ENCODE data around the gene AKR1C3. TPM values are rescaled to one million over a fixed set of nuclear protein-coding genes. Genes with fewer than 3 reads are reported as not detected.

AKR1C3 gene
- total RNA-seq, 1 experiment from 2014 or later = 22.0 TPM

GRCh38 chr10:5147981-5148677, 53.9 kb downstream of the AKR1C3 start:
- peaks cover 11% of the 10 kb centered on the region for H3K4me1 Mint-ChIP-seq (ENCODE audit: insufficient read depth, unreplicated experiment)
- H3K27ac Mint-ChIP-seq (ENCODE audit: low read depth, unreplicated experiment) = peak overlapping the region; percentile 0
- no peaks in the 10 kb centered on the region for H3K9me3 Mint-ChIP-seq (ENCODE audit: unreplicated experiment)
- no peaks in the 10 kb centered on the region for H3K36me3 Mint-ChIP-seq (ENCODE audit: insufficient read depth, unreplicated experiment)
- ChIA-PET POLR2A (interaction anchor here (0.7 kb wide), 1 partner anchor 186 kb away, joined by 3 read pairs; no protein-coding TSS in a partner anchor), CTCF (interaction anchor here (0.6 to 0.7 kb wide), 2 partner anchors 156 to 1020 kb away, joined by 3 to 6 read pairs; no protein-coding TSS in a partner anchor)
- H3K4me3 Mint-ChIP-seq (ENCODE audit: unreplicated experiment) = no peak overlapping the region
- no peaks in the 10 kb centered on the region for H3K27me3 Mint-ChIP-seq (ENCODE audit: insufficient read depth, unreplicated experiment)
- no TSS peak for BruUV-seq (replicated peaks)
- intact Hi-C loops (cut with micrococcal nuclease) = no loop called here
- TF ChIP-seq CTCF (IDR thresholded peaks at IDR 0.05; ENCODE audit: unreplicated experiment) = no peak
- DNase-seq (ENCODE audit: unreplicated experiment) = no peak

GRCh38 chr10:5148678-5149032, 54.4 kb downstream of the AKR1C3 start:
- CTCF ChIA-PET = interaction anchor here (0.6 kb wide), 1 partner anchor 155 kb away, joined by 3 read pairs; no protein-coding TSS in a partner anchor
- Mint-ChIP-seq H3K36me3 (ENCODE audit: insufficient read depth, unreplicated experiment) (no peaks in the 10 kb centered on the region), H3K27ac (ENCODE audit: low read depth, unreplicated experiment) (peak overlapping the region; percentile 0), H3K27me3 (ENCODE audit: insufficient read depth, unreplicated experiment) (no peaks in the 10 kb centered on the region), H3K4me1 (ENCODE audit: insufficient read depth, unreplicated experiment) (peaks cover 11% of the 10 kb centered on the region), H3K9me3 (ENCODE audit: unreplicated experiment) (no peaks in the 10 kb centered on the region), H3K4me3 (ENCODE audit: unreplicated experiment) (no peak overlapping the region)
- DNase-seq (ENCODE audit: unreplicated experiment) = no peak
- POLR2A ChIA-PET = interaction anchor here (0.7 kb wide), 1 partner anchor 185 kb away, joined by 3 read pairs; no protein-coding TSS in a partner anchor
- intact Hi-C loops (cut with micrococcal nuclease) = no loop called here
- TF ChIP-seq CTCF (IDR thresholded peaks at IDR 0.05; ENCODE audit: unreplicated experiment) = no peak
- BruUV-seq (replicated peaks) = no TSS peak

GRCh38 chr10:5151076-5151475, 56.9 kb downstream of the AKR1C3 start:
- ChIA-PET POLR2A (interaction anchor here (0.7 kb wide), 1 partner anchor 663 kb away, joined by 3 read pairs; no protein-coding TSS in a partner anchor), CTCF (interaction anchor here (0.7 to 0.9 kb wide), 3 partner anchors 10 to 1859 kb away, joined by 3 read pairs; no protein-coding TSS in a partner anchor)
- Mint-ChIP-seq H3K4me3 (ENCODE audit: unreplicated experiment) (no peak overlapping the region), H3K9me3 (ENCODE audit: unreplicated experiment) (no peaks in the 10 kb centered on the region), H3K4me1 (ENCODE audit: insufficient read depth, unreplicated experiment) (peaks cover 11% of the 10 kb centered on the region), H3K27me3 (ENCODE audit: insufficient read depth, unreplicated experiment) (no peaks in the 10 kb centered on the region), H3K36me3 (ENCODE audit: insufficient read depth, unreplicated experiment) (no peaks in the 10 kb centered on the region), H3K27ac (ENCODE audit: low read depth, unreplicated experiment) (no peak overlapping the region)
- BruUV-seq (replicated peaks) = no TSS peak
- DNase-seq (ENCODE audit: unreplicated experiment) = peak; percentile 2
- intact Hi-C loops (cut with micrococcal nuclease) = no loop called here
- no peak for TF ChIP-seq CTCF (IDR thresholded peaks at IDR 0.05; ENCODE audit: unreplicated experiment)

- Mint-ChIP-seq H3K4me1 (ENCODE audit: insufficient read depth, unreplicated experiment) (peaks cover 7% of the 10 kb centered on the region), H3K27ac (ENCODE audit: low read depth, unreplicated experiment) (no peak overlapping the region), H3K9me3 (ENCODE audit: unreplicated experiment) (peaks cover 1% of the 10 kb centered on the region), H3K27me3 (ENCODE audit: insufficient read depth, unreplicated experiment) (no peaks in the 10 kb centered on the region), H3K36me3 (ENCODE audit: insufficient read depth, unreplicated experiment) (no peaks in the 10 kb centered on the region), H3K4me3 (ENCODE audit: unreplicated experiment) (no peak overlapping the region)
- no TSS peak for BruUV-seq (replicated peaks)
- intact Hi-C loops (cut with micrococcal nuclease) = no loop called here
- POLR2A ChIA-PET = no interaction called here
- DNase-seq (ENCODE audit: unreplicated experiment) = no peak
- CTCF ChIA-PET = no interaction called here
- no peak for TF ChIP-seq CTCF (IDR thresholded peaks at IDR 0.05; ENCODE audit: unreplicated experiment)
Measured at GRCh38 chr10:5155951-5156350, 61.7 kb downstream of the AKR1C3 start.

Other genes with a start within 250 kb of the AKR1C3 start
- 4.3 and 6.2 TPM in 2 replicates for gene AKR1C1, start 131.0 kb upstream of the AKR1C3 start, total RNA-seq (2022)
- 19.7 and 21.1 TPM in 2 replicates for gene AKR1C2, start 90.6 kb upstream of the AKR1C3 start, total RNA-seq (2022)
- 0.27 TPM in 1 of 2 replicates, not detected in the other for gene AKR1C8, start 90.7 kb downstream of the AKR1C3 start, total RNA-seq (2022)
- not detected in 2 replicates for gene AKR1C4, start 102.4 kb downstream of the AKR1C3 start, total RNA-seq (2022)